Spleen (tissue), 7 donors: Measurements from ENCODE around the gene MYMX.

ENCODE experiments used
- POLR2AphosphoS5 ChIP-seq, 3 donors: sonication (generic); formaldehyde crosslinking; IDR thresholded peaks; one replicate each; pipeline ENCODE4 v1.5.1; 2017; ENCODE audit warnings: antibody characterized with exemption in 3 of 3
- TF ChIP-seq, protein P1 (sequence below), 11 experiments: fragments of 200-600 bp in 7 of 11; fragments of 450-650 bp in 4 of 11; sonication (generic) in 4 of 11; IDR thresholded peaks in 8 of 11; conservative IDR thresholded peaks in 3 of 11; 1 replicate in 7 of 11; 2 replicates in 4 of 11; pipeline versions ENCODE4 v1.4.0 to v1.8.0; 2016 to 2021; ENCODE audit warnings: antibody characterized with exemption in 11 of 11, inconsistent platforms in 4 of 11, mild to moderate bottlenecking in 1 of 11
- donor health status: DM: no; HTN: no; CAD: no; lungs with moderate emphysema.
- donor health status: DM: no; HTN: no; CAD: no.
- donor health status: DM: no; HTN: no; CAD: no.

DNA sequence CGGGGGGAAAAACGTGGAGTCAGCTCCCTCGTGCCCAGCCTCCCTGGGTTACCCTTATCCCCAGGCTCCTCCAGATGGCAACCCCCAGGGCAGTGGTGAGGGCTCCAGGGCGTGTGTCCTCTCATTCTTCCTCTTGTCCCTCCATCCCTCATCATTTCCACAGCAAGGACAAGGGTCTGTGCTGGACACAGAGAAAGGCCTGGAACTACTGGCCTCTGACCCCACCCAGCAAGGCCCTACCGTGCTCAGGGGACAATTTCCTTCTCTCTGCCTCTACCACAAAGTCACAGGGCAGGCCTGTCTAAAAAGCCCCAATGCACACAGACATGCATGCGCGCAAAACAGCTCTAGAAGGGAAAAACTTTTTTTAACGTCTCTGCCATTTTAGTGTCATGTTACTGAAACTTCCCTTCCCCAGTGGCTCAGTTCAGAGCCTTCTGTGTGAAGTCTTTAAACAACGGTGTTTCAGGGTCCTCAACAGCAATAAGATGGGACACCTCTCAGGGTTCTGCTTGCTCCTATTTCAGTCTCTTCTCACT is 41.7 kb downstream of the MYMX start:
- TF ChIP-seq POLR2AphosphoS5 (IDR thresholded peaks at IDR 0.05), result no peak
- TF ChIP-seq, protein P1, sequence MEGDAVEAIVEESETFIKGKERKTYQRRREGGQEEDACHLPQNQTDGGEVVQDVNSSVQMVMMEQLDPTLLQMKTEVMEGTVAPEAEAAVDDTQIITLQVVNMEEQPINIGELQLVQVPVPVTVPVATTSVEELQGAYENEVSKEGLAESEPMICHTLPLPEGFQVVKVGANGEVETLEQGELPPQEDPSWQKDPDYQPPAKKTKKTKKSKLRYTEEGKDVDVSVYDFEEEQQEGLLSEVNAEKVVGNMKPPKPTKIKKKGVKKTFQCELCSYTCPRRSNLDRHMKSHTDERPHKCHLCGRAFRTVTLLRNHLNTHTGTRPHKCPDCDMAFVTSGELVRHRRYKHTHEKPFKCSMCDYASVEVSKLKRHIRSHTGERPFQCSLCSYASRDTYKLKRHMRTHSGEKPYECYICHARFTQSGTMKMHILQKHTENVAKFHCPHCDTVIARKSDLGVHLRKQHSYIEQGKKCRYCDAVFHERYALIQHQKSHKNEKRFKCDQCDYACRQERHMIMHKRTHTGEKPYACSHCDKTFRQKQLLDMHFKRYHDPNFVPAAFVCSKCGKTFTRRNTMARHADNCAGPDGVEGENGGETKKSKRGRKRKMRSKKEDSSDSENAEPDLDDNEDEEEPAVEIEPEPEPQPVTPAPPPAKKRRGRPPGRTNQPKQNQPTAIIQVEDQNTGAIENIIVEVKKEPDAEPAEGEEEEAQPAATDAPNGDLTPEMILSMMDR (IDR thresholded peaks at IDR 0.05 in 8 of 11, conservative IDR thresholded peaks at IDR 0.05 in 3 of 11), result no peak
